HepG2 (cell line): ENCODE measurements around the gene MAPRE3.

Source experiments
- CC2D1A ChIP-seq: sonication (generic); formaldehyde crosslinking; IDR thresholded peaks from 2 replicates; pipeline ENCODE4 v1.8.1; 2023; ENCODE audit warnings: mild to moderate bottlenecking, missing genetic modification reagents
- FOXK2 ChIP-seq: fragments of 450-650 bp; IDR thresholded peaks from 2 replicates; pipeline ENCODE4 v1.6.1; 2016
- ZNF724P ChIP-seq: sonication (generic); formaldehyde crosslinking; IDR thresholded peaks from 2 replicates; pipeline ENCODE4 v1.8.0; 2022; ENCODE audit warnings: missing genetic modification reagents, borderline replicate concordance
- ZNF766 ChIP-seq: sonication (generic); formaldehyde crosslinking; IDR thresholded peaks from 2 replicates; pipeline ENCODE4 v1.5.0; 2020; ENCODE audit warnings: missing genetic modification reagents, borderline replicate concordance

- TF ChIP-seq FOXK2 = no peak
- no peak for TF ChIP-seq ZNF766 (CRISPR knock-in tag)
- TF ChIP-seq CC2D1A (CRISPR knock-in tag) = no peak
- no peak for TF ChIP-seq ZNF724P
Observed at GRCh38 chr2:27033253-27033852, 62.9 kb downstream of the MAPRE3 start.
